Measurements from ENCODE around the gene TSEN15.

- TF ChIP-seq CTCF (conservative IDR thresholded peaks at IDR 0.05; ENCODE audit: low read depth in 2 of 2) = no peak
- no peak for TF ChIP-seq JUNB (IDR thresholded peaks at IDR 0.05; ENCODE audit: unreplicated experiment)
- no peak for TF ChIP-seq EZH2phosphoT487 (IDR thresholded peaks at IDR 0.05; ENCODE audit: unreplicated experiment)
- TF ChIP-seq POLR2AphosphoS5 (IDR thresholded peaks at IDR 0.05; ENCODE audit: low read depth) = no peak
- TF ChIP-seq ZNF114 (CRISPR knock-in tag; IDR thresholded peaks at IDR 0.05) = no peak
- TF ChIP-seq ETS1 (IDR thresholded peaks at IDR 0.05) = no peak
- TF ChIP-seq REST (IDR thresholded peaks at IDR 0.05; ENCODE audit: unreplicated experiment) = no peak
- peak; percentile 16 for TF ChIP-seq EZH2 (IDR thresholded peaks at IDR 0.05; ENCODE audit: low read depth, unreplicated experiment)
- no peak for TF ChIP-seq ZNF331 (CRISPR knock-in tag; IDR thresholded peaks at IDR 0.05; ENCODE audit: low read depth)
- no peak for TF ChIP-seq CREB1 (CRISPR knock-in tag; IDR thresholded peaks at IDR 0.05; ENCODE audit: low read depth)
- TF ChIP-seq STAT1 (IDR thresholded peaks at IDR 0.05; ENCODE audit: unreplicated experiment) = no peak
These were observed 13.5 kb upstream of the TSEN15 start for GRCh38 chr1:184037849-184038591.

Data from GM23338 (cell line).